NCI-H2227 (cell line): ENCODE data around the gene TUBA8.
"Not testable (repeated sequence)": the region's sequence is repeated elsewhere in the genome, so short reads cannot be mapped to it uniquely, and the experiment has no call there.

ENCODE experiments used
- DNase-seq: peaks from one replicate; lab custom pipeline; 2025; ENCODE audit not compliant: unreplicated experiment; lab: John Stamatoyannopoulos, UW

Gene TUBA8

DNA sequence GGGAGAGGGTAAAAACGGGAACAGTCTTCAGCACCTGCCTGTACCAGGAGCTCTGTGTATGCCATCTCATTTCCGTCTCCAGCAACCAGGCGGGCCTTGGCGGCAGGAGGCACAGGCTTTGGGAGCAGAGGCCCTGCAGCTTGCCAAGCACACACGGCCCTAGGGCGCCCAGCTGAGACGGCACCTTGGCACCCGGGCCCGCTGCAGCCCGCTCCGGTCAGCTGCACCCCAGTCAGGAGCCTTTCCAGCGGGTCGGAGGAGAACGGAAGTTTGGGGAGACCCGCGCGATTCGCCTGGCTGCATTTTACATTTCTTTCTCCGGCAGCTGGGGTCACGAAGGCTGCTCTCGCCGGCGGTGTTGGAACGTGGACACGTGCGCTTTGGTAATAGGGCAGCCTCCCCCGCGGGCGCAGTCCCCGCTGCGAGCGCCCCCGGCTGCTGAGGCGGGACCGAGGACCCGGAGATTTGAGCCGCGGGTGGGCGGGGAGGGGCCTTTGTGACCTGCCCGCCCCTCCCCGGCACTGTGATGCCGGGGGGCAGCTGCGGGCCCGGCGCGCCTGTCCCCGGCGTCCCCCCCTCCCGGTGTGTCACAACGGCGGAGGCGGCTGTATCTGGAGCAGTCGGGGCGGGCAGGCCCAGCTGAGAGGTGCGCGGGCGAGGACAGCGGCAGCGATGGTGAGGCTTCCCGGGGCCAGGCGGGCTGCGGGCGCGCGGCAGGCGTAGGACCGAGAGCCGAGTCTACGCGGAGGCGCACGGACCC, at the start of gene TUBA8:
TUBA8 (plus strand) TSS at position 616 of the 760 bp plus-strand sequence; CDS start at position 673, 57 bp downstream.
- peak; percentile 68 for DNase-seq

DNA sequence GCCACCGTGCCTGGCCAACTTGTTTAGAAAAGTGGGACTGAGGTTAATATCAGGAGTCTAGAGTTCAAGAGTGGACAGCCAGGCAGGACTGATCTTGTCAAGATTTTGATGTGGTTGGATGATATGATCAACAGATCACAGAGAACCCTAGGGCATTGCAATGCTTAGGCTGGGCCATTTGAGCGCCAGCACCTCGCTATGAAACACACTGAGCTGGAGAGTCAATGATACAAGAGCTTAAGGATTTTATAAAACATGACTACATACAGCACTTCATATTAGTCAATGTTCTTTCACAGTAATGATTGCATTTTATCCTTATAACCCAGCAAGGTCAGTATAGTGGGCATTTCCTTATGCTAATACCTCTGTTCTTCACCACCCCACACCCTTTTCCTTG, 48.2 kb upstream of the TUBA8 start:
- no peak for DNase-seq

DNA sequence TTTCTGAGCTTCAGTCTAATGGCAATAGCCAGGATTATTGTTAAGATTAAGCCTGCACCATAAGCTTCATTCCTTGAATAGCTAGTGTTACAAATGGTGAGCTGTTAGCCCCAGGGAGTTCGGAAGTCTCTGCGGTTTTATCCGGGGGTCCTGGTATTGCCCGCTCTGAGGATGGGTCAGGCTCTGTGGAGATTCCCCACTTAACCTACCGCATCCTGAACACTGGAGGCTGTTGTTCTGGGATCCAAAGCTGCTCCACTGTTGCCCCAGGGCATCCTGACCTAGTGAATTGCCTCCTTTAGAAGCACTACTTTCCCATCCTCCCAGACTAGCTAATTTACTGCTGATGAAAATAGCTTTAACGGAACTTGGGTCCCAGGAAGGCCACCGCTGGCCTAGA, 47.3 kb upstream of the TUBA8 start:
- DNase-seq = no peak

DNA sequence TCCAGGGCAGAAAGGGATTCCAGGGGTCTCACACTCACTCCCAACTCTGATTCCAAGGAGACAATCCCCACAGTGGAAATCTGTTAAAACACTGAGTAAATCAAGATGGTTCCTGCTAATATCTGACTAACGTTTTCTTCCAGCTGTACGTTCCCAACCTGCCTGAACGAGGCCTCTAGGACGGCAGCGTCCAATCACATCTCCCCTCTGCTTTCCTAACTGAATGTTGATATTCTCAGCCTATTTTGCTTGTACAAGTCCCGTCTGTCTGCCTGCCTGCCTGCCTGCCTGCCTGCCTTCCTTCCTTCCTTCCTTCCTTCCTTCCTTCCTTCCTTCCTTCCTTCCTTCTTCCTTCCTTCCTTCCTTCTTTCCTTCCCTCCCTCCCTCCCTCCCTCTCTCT, 46.9 kb upstream of the TUBA8 start:
- not testable (repeated sequence) for DNase-seq

DNA sequence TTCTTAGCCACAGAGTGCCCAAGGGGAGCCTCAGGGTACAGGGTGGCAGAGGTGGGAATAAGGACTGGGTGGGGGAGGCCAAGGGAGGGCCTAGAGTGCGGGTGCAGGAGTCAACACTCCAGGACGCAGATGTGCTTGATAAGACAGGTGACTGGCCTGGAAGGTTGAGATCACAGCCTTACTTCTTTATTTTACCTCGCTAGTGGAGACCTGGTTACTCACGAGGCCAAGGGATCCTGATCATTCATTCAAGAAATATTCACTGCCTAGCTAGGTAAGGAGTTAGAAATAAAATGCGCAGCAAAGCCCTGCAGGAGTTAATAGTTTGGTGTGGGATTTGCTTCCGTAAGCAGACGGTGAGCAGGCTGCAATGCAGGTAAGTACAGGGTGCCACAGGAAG, 46.0 kb upstream of the TUBA8 start:
- no peak for DNase-seq

DNA sequence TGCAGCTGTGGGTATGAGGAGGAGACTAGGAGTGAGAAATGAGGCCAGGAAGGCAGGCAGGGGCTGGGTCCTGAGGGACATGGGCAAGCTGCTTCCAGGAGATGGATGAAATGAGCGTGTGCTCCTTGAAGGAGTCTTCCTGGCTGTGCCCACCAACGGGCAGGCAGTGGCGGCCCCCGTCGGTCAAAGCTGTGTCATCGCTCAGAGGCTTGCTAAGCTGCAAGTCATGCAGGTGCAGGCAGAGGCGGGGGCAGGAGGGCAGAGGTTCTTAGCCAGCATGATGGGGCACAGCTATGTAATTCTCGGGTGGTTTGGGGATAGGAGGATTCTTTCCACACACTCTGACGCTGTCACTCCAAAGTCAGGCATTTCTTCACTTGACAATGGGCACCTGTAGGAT, 45.4 kb upstream of the TUBA8 start:
- no peak for DNase-seq

DNA sequence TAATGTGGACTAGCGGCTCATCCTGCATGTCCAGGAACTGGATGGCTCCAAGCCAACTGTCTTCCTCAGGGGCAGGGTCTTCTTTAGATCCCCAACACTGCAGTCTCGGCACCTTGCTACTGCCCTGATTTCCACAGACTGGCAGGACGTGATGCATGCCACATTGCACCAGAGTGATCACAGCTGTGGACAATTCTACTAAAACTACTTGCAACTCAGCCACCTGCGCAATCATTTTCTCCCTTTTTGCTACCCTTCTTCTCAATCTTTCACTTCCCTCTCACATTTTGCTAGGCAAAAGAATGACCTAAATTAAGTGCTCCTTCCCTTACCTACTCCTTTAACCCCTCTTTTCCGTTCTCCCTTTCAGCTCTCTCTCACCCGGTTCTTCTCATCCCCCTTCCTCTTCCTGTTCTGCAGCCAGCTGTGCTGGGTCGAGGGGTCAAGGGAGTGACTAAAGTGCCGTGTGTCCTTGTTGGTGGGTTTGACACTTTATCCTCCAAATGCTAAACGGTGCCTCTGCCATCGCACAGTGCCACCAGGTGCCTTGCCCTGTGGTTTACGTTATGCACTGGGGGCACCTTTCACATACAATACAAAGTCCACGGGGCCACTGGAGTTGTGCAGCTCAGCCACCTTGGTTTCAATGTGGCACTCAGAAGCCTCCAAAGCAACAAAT, 44.3 kb upstream of the TUBA8 start:
- no peak for DNase-seq

DNA sequence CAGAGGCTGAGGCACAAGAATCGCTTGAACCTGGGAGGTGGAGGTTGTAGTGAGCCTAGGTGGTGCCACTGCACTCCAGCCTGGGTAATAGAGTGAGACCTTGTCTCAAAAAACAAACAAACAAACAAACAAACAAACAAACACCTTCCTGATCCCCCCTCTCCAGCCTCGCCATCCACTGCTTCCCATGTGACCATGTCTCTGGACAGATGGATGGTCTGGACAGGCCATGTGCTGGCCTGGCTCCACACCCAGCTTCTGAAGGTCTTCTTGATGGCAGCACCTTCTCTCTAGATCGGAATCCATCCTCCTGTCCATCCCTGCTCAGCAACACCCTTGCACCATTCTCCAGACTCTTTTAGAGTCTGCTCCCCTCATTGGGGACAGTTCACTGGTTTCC, 43.5 kb upstream of the TUBA8 start:
- no peak for DNase-seq

DNA sequence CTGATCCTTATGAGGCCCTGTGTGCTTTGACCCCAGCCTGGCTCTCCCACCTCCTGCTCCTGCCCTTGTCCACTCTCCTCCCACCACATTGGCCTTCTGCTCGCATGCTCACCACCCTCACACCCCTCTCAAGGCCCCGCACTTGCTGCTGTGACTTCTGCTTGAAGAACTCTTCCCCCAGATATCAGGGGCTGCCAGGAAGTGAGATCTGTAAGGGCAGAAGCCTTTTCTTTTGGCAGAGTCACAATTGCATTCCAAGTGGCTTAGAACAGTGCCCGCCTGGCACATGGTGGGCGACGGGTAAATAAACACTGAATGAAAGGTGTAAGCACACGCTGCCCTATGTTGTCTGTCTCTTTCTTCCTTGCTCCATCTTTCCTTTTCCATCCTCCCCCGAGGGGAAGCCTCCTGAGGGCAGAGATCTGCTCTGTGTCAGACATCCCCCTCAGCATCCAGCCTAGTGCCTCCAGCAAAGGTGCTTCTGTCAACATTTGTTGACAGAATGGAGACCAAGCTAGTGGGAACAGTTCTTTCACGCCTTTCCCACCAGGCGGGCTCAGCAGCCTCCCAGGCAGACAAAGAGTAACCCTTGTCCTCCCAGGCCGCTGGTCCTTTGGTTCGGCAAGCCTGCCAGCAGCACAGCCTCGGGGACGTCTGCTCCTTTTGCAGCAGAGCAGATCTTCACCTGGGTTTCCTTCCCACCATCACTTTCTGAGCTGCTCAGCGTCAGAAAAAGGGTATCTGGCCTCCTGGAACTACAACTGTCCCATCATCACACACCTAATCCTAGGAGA, 42.9 kb upstream of the TUBA8 start:
- DNase-seq = no peak

DNA sequence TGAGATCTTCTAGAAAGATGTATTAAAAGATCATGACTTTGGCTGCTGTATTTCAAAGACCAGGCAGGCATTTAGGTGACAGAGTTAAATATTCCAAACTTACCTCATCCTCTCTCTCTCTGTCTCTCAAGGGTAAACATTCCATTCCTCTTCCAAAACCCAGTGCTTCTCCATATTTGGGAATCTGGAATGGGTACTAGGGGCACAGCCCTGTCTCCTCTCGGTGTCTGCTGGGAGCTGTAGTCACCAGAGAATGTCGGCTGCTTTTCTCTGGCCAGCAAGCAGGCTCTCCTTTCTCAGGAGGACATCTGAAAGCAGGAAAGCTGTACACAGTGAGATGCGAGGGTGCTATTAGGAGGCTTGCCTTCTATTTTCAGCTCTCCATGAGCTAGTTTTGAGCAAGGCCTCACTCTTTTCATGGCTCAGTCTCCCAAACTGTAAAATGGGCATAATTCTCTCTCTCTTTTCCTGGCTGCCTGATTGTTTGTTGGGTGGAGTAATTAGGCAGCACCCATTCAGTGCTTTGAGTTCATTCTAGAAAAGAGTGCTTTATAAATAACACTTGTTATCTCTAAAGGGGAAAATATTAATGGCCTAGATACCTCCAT, 42.1 kb upstream of the TUBA8 start:
- DNase-seq = no peak

DNA sequence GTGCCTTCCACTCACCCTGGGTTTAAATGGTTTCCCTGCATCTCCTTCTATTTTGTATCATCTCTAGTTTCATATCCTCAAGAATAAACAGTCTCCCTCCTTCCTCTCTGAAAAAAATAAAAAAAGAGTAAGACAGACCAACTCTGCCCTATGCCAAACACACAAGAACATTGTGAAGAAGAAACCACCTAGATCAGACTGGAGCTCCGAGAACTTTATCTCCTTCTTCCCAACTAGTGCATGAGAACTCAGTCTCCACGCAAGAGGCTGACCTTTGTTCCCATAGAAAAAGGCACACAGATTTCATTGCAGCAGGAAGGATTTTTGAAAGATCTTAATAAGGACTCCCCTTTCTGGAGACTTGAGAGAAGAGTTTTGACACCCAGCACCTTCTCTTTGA, 41.6 kb upstream of the TUBA8 start:
- DNase-seq = no peak

DNA sequence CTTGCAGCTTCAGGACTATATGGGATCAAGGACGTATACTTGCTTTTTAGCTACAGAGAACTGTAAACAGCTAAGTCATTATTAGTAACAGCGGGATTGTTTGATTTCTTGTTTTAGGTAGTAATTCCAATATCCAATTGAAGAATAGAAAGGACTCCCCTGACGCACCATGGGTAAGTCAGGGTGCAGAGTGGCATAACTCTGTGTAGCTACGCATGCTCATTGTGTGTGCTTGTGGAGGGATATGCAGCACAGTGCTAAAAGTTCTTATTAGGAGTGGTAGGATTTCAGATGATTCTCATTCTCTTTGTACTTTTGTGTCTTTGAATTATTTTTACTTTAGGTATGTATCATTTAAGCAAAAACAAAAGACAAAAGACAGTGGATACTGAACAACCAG, 40.6 kb upstream of the TUBA8 start:
- no peak for DNase-seq

DNA sequence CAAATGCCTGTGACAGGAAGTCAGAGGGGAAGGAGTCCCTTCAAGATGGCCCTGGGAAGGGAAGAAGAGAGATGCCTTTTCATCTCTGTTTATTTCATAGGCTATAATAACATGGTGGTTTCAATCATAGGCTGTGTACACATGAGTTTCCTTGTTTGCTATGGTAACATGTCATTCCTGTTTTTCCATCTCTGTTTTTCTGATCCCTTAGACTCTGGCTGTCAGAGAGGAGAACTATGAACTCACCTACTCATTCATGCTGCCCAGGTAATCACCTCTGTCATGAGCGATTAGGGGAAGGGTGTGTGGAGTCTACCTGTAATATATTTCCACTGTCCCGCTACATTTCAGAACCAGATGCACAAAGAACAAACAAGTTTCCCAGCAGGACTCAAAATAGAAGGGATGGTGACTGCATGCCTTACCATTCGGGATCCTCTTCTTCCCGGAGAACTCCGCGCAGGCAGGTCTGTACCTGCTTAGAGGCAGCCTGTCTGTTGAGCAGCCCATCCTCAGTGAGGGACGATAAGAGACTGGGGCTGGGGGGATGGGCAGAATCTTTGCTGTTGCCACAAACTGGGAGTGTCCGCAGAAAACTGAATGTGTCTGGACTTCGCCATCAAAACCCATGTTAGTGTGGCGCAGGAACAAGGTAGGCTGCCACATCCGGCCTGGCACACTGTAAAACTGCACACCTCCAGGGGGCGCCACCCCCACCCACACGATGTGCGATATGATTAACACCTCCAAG, 39.9 kb upstream of the TUBA8 start:
- DNase-seq = peak; percentile 36

DNA sequence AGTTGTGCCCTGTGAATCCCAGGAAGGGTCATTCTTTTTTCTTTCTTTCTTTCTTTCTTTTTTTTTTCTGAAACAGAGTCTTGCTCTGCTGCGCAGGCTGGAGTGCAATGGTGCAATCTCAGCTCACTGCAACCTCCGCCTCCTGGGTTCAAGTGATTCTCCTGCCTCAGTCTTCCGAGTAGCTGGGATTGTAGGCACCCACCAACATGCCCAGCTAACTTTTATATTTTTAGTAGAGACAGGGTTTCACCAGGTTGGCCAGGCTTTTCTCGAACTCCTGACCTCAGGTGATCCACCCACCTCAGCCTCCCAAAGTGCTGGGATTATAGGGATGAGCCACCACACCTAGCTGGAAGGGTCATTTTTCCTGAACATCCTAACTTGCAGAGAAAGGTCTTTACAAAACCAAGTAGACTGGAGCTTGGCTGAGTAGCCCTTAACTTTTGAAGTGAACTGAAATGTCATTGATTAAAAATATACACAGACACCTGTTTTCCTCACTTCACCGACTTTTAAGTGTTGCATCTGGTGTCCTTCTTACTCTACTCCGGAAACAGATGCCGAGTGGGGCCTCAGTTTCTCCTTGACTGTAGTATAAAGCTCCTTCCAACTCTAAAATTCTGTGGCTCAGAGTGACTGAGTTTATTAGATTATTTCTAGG, 39.2 kb upstream of the TUBA8 start:
- not testable (repeated sequence) for DNase-seq

DNA sequence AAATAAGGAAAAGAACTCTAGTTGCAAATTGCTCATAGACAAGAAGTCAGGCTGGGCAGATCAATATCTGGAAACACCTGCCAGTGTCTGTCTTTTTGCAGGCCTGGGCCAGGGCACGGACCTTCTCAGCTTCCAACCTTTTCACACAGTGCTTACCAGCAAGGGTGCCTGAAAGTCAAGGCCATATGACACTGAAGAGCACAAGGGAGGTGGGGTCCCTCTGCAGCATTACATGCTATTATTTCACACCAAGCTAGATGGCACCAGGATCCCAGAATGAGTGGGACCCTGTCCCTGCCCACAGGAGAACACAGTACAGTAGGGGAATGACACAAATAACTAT, 38.7 kb upstream of the TUBA8 start:
- no peak for DNase-seq

DNA sequence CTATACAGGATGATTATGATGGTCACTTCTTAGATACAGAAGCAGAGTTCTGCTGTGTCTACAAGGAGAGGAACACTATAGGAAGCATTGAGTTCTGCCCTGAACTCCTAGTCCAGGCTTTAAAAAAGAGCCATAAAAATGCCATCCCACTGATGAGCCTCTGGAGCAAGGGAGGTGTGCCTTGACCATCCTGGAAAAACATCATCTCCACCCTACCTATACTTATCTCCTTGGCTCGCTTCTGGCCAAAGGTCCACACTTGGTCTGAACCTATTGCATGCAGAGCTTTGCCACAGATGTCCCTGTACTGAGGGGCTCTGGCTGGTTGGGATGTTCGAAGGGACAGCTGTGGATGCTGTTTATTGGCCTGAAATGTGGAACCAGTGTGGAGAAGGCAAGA, 37.1 kb upstream of the TUBA8 start:
- no peak for DNase-seq

DNA sequence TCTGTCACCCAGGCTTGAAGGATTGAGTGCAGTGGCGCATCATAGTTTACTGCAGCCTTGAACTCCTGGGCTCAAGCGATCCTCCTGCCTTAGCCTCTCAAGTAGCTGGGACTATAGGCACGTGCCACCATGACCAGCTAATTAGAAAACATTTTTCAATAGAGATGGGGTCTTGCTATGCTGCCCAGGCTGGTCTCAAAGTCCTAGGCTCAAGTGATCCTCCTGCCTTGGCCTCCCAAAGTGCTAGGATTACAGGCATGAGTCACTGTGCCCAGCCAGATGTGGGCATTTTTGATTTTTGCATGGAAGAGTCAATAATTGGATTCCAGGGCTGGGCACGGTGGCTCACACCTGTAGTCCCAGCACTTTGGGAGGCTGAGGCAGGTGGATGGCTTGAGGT, 36.7 kb upstream of the TUBA8 start:
- DNase-seq = not testable (repeated sequence)

DNA sequence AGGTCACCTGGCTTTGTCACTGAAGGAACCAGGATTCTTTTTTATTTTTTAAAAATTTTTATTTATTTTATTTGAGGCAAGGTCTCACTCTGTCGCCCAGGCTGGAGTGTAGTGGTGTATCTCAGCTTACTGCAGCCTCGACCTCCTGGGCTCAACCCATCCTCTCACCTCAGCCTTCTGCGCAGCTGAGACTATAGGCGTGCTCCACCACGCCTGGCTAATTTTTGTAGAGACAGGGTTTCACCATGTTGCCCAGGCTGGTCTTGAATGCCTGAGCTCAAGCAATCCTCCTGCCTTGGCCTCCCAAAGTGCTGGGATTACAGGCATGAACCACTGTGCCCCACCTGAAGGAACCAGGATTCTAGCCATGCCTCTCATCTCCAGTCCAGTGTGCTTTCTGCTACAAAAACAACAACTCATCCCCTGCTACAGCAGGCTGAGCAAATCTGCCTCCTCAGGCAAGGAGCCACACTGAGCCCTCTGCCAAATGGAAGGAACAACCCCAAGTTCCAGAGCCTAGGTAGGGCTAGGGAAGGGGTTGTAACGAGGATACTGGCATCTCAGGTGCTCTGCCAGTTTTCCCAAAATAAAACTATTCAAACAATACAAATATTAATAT, 35.4 kb upstream of the TUBA8 start:
- DNase-seq = no peak

DNA sequence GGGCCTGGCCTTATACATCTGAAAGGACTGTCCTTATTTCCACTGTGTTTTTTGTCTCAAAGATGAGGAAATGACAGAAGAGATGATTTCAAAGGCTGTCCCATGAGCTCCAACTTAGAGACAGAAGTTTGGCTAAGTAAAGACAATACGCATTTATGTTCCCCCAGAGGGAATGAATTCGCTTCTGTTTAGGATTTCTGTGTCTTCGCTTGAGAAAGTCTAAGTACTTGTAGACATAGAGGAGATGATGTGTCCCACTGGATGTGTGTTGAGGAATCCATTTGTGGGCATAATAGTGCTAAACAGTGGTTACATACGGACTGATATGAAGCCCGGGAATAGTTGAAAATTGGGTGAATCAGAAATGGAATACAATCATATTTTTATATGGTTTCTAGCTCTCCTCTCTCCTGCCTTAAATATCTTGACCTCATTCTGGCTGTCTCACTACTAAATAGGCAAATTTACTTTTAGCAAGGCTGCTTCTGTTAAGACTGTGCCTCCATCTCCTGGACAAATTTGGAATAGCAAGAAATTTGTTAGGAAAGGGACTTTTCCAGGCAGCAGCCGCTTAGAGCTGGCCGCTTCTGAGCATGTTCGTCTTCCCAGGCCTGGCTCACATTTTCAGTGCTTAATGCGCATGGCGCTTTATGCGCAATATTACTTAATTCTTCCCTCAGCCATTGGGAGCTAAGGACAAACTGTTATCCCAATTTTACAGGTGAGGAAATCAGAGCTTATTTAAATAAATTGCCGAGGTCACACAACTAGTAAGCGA, 34.7 kb upstream of the TUBA8 start:
- DNase-seq = peak; percentile 94
